GM19043 (cell line): ENCODE results near the gene CKAP2L.

Experiments used
- ATAC-seq: cut with Tn5 transposase; IDR thresholded peaks from one replicate; pipeline ENCODE4 v1.9.1; 2021; ENCODE audit warnings: low read depth; ENCODE audit not compliant: unreplicated experiment

CKAP2L gene

GRCh38 chr2:112764071-112765044 lies at the start of gene CKAP2L:
TSS of gene CKAP2L (minus strand) at chr2:112764609. CDS start at chr2:112764598, 11 bp downstream.
- peak; percentile 97 for ATAC-seq

DNA sequence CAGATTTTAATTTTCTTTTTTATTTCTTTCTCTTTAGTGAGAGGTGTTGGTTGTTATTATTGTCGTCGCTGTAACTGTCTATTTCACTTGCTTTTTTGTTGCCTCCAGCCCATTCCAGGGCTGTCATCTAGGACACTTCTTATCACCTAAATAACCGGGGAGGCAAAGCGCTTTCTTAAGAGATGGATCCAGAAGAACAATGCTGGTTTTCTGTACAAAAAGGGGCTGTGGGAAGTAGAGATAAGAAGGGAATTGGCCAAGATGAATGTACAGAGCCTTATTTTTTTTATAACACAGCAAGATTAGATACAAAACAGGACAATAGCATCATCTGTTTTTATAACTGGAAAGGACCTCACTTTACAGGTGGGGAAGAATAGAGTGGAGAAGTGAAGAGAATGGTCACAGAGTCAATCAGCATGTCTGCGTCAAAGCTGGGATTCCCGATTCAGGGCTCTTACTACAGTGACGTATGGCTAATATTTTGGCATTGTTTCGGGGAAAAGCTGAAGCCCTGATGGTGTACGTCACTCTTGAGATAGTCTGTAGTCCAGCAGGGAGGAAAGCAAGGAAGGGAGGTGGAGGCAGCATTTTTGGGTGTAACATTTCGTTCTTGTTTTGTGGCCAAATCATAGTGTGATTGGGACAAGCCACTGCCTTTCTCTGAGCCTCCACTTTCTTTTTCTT lies 49.0 kb upstream of the CKAP2L start:
- no peak for ATAC-seq

- ATAC-seq: no peak
Measured at GRCh38 chr2:112812318-112813267, 48.2 kb upstream of the CKAP2L start.

GRCh38 chr2:112811841-112812306 lies 47.5 kb upstream of the CKAP2L start:
- no peak for ATAC-seq

GRCh38 chr2:112811276-112811831 lies 46.9 kb upstream of the CKAP2L start:
- ATAC-seq: no peak

DNA sequence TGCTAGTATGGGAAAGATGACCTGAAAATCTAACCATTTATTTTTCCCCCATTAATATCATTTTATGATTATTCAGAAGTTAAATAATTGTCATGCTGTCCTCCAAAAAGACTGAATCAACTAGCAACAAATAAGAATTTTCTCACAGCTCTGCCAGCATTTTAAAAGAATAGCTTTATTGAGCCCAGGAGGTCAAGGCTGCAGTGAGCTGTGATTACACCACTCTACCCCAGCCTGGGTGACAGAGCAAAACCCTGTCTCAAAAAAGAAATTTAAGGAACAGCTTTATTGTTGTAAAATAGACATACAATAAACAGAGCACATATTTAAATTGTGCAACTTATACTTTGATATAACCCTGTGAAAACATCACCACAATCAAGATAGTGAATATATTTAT lies 44.7 kb upstream of the CKAP2L start:
- ATAC-seq: no peak

DNA sequence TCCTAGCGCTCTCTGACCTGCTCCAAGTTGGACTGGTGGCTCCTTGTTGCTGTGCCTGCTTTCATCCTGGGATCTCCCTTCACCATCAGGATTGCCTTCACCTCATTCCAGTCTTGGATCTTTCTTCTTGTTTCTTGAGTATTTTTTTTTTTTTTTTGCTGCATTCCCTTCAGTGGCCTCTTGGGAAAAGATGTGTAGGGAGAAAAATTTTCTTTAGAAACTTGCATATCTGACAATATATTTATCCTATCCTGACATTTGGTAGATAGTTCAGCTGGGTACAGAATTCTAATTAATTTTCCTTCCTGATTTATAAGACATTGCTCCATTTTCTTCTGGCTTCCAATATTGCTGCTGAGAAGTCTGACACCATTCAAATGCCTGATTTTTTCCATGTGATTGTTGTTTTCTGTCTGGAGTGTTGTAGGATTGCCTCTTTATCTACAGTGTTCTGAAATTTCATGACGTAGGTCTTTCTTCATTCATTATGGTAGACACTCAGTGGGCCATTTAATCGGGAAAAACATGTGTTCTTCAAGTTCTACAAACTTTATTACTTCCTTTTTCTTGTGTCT lies 42.9 kb upstream of the CKAP2L start:
- no peak for ATAC-seq

- peak; percentile 64 for ATAC-seq
Measured at GRCh38 chr2:112805542-112805941, 41.1 kb upstream of the CKAP2L start.

GRCh38 chr2:112803691-112804521 lies 39.5 kb upstream of the CKAP2L start:
- ATAC-seq: peak; percentile 47

- ATAC-seq: no peak
Measured at GRCh38 chr2:112800881-112801583, 36.6 kb upstream of the CKAP2L start.

- ATAC-seq: no peak
Measured at GRCh38 chr2:112798979-112799975, 34.9 kb upstream of the CKAP2L start.

- no peak for ATAC-seq
Measured at GRCh38 chr2:112796486-112796885, 32.1 kb upstream of the CKAP2L start.

- no peak for ATAC-seq
Measured at GRCh38 chr2:112795774-112796173, 31.4 kb upstream of the CKAP2L start.

DNA sequence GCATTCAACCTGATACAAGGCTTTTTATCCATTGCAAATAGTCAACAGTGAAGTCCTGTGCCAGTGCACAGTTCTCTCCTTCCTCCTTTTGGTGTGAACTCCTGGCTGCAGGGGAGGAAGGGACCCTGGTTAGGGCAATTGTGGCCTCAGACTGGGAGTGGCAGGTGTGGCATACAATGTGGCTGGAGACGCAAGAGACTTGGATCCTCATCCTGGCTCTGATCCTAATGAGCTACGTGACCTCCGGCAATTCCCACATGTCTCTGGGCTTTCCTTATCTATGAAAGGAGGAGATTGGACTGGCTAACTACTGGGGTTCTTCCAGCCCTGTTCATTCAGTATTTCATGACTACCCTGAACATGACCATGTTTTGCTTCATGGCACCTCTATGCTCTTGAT lies 30.4 kb upstream of the CKAP2L start:
- no peak for ATAC-seq

GRCh38 chr2:112794131-112794733 lies 29.8 kb upstream of the CKAP2L start:
- ATAC-seq: peak; percentile 68

DNA sequence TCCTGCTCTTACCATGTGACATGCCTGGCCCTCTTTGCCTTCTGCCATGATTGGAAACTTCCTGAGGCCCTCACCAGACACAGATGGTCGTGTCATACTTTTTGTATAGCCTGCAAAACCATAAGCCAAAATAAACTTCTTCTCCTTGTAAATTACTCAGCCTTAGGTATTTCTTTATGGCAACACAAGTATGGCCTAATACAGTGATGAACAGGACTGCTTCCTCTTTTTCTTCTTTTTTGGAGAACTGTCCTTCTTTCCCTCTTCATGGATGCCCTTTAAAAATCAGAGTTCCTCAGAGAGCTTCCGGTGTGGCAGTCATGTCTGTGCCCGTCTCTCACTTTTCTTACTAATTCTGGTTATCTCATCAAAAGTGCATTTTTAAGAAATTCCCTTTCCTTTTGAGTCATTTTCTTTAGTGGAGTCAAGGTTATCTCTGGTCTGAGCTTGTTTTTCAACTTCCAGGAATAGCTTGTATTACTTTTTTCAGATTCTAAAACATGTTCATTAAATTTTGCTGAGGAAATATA lies 29.1 kb upstream of the CKAP2L start:
- ATAC-seq: no peak
